HG03575 (cell line): ENCODE results near the gene FOXD3.
"Not testable (repeated sequence)": the region's sequence is repeated elsewhere in the genome, so short reads cannot be mapped to it uniquely, and the experiment has no call there.

Source experiments
- ATAC-seq: cut with Tn5 transposase; IDR thresholded peaks from one replicate; pipeline ENCODE4 v1.9.1; 2021; ENCODE audit not compliant: unreplicated experiment, insufficient number of reproducible peaks, low FRiP score; ENCODE audit errors: extremely low read depth

Gene FOXD3

GRCh38 chr1:63342402-63342801 lies 20.0 kb downstream of the FOXD3 start:
- no peak for ATAC-seq

- no peak for ATAC-seq
These were observed 21.6 kb downstream of the FOXD3 start for GRCh38 chr1:63343922-63344321.

GRCh38 chr1:63350320-63350719 lies 28.0 kb downstream of the FOXD3 start:
- ATAC-seq: no peak

- ATAC-seq: no peak
These were observed 30.4 kb downstream of the FOXD3 start for GRCh38 chr1:63352736-63353135.

- ATAC-seq: not testable (repeated sequence)
These were observed 33.9 kb downstream of the FOXD3 start for GRCh38 chr1:63356234-63356633.

- no peak for ATAC-seq
These were observed 37.2 kb downstream of the FOXD3 start for GRCh38 chr1:63359561-63359960.

GRCh38 chr1:63362073-63362472 lies 39.7 kb downstream of the FOXD3 start:
- no peak for ATAC-seq

GRCh38 chr1:63362578-63362977 lies 40.2 kb downstream of the FOXD3 start:
- ATAC-seq: no peak

- no peak for ATAC-seq
These were observed 40.6 kb downstream of the FOXD3 start for GRCh38 chr1:63363014-63363413.

- ATAC-seq: no peak
These were observed 44.5 kb downstream of the FOXD3 start for GRCh38 chr1:63366908-63367214.

GRCh38 chr1:63367215-63368103 lies 45.1 kb downstream of the FOXD3 start, which contains the start of gene ALG6:
Gene ALG6 (plus strand): TSS chr1:63367627. CDS start chr1:63370978, 3,351 bp downstream.
- ATAC-seq: peak; percentile 75

GRCh38 chr1:63368131-63368530 lies 45.8 kb downstream of the FOXD3 start:
- no peak for ATAC-seq
